ENCODE data around the gene KCTD16.

Gene KCTD16

GRCh38 chr5:144209361-144209760, 38.7 kb downstream of the KCTD16 start:
- DNase-seq (ENCODE audit: low spot score) = no peak

- DNase-seq (ENCODE audit: low spot score) = no peak
These were observed 40.0 kb downstream of the KCTD16 start for GRCh38 chr5:144210655-144211054.

DNA sequence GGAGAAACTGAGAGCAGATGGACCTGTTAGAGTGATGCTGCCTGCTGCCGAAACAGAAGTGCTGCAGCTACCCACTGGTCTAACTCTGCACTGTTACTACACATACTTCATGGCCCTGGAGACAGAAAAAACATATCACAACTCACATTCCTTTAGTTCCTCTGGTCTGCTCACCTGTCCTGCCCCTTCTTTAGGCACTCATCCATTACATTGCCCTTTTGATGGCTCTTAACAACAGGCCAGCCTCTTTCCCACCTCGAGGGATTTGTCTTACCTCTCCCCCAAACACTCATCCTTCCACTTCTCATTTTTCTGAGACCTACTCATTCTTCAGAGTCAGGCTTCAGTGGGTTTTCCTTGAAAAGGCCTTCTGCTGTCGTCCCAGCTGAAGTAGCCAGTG, 49.2 kb downstream of the KCTD16 start:
- DNase-seq (ENCODE audit: low spot score) = no peak

GRCh38 chr5:144227363-144227999, 56.8 kb downstream of the KCTD16 start:
- DNase-seq (ENCODE audit: low spot score) = no peak

DNA sequence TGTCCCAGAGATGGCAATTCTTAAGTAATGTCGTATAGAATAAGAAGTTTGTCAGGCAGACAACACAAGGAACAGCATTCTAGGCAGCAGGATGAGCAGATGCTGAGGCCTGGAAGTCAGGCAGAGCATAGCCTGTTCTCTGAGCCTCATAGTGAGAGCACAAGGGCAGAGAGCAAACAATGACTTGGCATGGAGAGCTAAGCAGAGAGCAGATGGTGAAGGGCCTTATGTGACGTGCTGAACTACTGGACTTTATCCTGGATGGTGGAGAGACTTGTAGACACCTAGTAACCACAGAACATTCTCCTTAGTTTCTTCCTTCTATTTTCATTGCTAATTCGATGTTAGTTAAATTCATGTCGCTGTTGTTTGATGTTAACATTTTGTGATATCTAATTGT, 60.1 kb downstream of the KCTD16 start:
- no peak for DNase-seq (ENCODE audit: low spot score)

GRCh38 chr5:144232285-144232684, 61.6 kb downstream of the KCTD16 start:
- DNase-seq (ENCODE audit: low spot score) = no peak

DNA sequence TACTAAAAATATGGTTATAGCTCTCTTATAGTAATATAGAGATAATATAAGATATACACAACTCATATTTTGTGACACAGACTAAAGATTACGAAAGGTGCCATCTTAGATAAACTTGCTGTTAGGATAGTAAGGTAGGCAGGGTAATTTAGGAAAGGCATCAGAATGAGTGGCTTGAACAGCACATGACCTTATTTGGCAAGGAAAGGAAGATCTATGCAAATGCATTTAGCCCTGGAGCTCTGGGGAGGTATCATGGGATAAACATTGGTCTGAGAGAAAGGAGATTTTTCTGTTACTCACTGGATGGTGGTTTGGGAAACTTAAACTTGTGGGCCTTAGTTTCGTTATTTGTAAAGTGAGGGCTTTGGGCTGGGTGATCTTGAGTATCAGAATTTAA, 65.8 kb downstream of the KCTD16 start:
- DNase-seq (ENCODE audit: low spot score) = no peak

GRCh38 chr5:144237851-144238250, 67.2 kb downstream of the KCTD16 start:
- no peak for DNase-seq (ENCODE audit: low spot score)

DNA sequence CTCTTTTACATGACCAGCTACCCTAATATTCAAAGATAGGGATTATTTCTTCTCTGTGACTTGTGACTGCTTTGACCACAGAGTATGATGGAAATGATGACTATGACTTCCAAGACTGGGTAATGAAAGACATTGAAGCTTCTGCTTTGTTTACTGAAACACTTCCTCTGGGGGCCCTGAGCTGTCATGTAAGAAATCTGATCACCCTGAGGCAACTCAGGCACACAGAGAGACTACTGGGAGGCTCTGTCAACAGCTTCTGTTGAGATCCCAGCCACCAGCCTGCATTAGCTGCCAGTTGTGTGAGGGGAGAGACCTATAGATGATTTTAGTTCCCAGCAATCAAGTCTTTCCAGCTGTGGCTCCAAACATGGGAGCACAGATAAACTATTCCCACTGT, 76.5 kb downstream of the KCTD16 start:
- DNase-seq (ENCODE audit: low spot score) = no peak

DNA sequence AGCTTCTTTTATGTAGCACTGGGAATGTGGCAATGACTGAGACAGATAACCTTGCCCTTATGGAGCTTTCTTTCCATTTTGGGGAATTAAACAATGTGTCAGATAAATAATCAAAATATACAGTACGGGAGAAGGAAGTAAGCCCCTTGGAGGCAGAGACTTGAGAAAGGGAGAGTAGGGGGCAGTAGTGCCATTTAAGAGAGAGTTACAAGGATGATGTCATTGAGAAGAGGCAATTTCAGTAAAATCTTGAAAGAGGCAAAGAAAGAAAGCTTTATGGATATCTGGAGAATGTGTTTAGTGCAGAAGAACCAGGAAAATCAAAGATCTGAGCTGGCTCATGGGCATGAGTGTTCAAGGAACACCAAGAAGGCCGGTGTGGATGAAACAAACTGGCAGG, 77.3 kb downstream of the KCTD16 start:
- no peak for DNase-seq (ENCODE audit: low spot score)

DNA sequence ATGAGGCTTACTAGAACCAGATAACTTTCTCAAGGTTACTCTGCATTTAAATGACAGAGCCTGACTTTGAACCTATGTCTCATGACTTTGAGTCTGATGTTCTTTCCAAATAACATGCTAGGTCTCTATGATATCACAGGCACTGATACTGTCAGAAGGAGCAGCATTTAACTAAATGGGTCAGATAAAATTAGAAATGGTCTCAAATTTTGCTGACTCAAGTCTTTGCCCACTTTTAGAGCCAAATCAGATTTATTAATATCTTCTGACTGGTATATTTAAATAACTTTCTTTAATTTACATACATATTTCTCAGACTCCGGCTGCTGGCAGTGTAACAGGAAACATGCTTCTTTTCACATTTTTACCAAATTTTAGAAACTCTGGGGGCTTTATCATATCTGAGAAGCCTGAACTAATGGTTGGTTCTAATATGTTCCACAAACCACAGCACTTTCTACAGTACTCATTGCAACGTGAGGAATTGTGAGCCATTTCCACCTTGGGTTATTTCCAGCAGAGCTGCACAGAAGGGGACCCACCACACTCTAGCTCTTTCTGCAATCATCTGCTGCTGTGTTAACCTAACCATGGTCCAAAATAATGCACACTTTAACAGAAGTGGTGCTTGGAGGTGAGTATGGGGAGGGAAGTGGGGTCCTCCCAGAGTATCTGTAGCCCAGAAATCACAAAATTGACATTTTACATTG, 79.2 kb downstream of the KCTD16 start:
- no peak for DNase-seq (ENCODE audit: low spot score)

DNA sequence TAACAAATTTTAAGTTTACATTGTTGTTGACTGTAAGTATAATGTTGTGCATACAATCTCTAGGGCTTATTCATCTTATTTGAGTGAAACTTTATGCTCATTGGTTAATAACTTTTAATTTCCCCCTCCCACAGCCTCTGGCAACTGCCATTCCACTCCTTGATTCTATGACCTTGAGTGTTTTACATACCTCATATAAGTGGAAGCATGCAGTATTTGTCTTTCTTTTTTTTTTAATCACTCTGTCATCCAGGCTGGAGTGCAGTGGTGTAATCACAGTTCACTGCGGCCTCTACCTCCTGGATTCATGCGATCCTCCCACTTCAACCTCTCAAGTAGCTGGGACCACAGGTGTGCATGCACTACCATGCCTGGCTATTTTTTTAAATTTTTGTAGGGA, 83.9 kb downstream of the KCTD16 start:
- no peak for DNase-seq (ENCODE audit: low spot score)

- DNase-seq (ENCODE audit: low spot score) = no peak
These were observed 89.4 kb downstream of the KCTD16 start for GRCh38 chr5:144260121-144260520.

DNA sequence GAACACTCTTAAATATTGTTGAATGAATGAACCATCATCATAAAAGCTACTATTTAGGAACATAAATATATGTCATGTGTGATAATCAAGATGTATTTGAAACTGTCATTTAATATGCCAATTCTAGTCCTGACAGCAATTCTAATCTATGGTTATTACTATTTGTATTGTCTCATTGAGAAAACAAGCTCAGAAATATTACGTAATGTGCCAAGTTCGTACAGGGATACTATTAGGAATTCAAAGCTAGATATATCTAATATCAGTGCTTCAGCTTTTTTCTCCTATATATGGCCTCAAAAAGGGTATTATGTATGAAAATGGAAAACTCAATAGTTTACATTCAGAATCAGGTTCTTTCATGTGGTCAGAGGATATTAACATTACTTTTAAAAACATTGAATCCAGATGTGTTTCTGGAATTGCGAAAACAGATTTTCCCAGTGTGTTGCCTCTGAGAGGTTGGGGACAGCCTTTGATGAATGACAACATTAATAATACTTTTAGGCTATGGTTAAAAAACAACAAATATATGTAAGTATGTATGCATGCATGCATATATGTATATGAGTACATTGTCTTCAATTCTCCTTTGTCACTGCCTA, 95.1 kb downstream of the KCTD16 start:
- DNase-seq (ENCODE audit: low spot score) = no peak

GRCh38 chr5:144267961-144268513, 97.4 kb downstream of the KCTD16 start:
- DNase-seq (ENCODE audit: low spot score) = no peak

DNA sequence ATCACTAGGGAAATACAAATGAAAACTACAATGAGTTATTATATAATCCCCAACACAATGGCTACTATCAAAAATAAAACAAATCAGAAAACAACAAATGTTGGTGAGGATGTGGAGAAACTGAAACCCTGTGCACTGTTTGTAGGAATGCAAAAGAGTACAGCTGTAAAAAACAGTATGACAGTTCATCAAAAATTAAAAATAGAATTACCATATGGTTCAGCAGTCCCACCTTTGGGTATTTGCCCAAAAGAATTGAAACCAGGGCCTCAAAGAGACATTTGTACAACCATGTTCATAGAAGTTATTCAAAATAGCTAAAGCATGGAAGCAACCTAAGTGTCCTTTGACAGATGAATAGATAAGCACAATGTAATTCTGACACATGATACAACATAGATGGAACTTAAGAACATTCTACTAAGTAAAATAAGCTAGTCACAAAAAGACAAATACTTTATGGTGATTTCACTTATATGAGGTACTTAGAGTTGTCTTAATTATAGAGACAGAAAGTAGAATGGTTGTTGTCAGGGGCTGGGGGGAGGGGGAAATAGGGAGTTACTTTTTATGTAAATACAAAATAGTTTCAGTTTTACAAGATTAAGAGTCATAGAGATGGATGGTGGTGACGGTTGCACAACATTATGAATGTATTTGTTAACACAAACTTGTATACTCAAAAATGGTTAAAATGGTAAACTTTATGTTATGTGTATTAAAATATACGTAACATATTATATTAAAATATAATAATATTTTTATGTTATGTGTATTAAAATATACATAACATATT, 102.8 kb downstream of the KCTD16 start:
- no peak for DNase-seq (ENCODE audit: low spot score)

DNA sequence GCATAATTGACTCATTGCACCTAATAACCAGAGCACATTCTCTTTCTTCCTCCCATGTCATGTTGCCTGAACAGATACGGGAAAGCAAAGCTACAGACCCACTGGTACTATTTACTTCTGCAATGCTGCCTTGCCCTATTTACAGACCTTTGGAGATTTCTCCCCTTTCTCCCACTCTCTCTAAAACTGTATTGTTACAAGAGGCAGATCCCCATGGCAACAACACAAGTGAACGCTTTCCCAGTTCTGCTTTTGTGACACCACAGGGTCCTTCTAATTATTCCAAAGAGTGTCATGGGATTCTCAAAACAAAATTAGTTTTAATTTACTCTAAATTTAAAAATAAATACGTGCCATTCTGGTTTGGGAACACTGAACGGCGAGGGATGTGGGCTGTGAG, 104.7 kb downstream of the KCTD16 start:
- DNase-seq (ENCODE audit: low spot score) = no peak

DNA sequence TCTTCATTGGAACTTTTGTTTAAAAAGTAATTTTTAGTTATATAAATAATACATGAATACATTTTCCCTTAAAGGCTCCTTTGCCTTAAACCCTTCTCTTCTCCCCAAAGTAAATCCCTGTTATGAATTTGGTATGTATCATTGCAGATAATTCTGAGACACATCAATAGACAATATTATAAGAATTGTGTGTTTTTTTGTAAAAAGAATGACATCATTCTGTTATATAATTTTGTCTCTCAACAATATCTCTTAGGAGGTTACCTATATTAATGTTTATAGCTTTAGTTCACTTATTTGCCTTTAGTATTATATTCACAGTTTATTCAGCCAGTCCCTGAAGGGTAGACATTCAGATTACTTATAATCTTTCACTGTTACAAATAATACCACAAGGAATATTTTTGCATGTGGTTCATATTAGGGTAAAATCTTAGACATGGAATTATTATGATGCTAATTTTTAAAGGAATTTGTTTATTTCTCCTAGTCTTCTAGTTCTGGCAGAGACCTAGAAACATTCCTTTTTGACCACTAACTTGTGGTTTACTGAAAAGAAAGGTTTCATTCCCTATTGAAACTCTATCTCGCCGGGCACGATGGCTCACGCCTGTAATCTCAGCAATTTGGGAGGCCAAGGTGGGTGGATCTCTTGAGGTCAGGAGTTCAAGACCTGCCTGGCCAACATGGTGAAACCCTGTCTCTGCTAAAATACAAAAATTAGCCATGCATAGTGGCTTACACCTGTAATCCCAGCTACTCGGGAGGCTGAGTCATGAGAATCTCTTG, 105.6 kb downstream of the KCTD16 start:
- no peak for DNase-seq (ENCODE audit: low spot score)

- DNase-seq (ENCODE audit: low spot score) = no peak
These were observed 111.1 kb downstream of the KCTD16 start for GRCh38 chr5:144281784-144282183.

DNA sequence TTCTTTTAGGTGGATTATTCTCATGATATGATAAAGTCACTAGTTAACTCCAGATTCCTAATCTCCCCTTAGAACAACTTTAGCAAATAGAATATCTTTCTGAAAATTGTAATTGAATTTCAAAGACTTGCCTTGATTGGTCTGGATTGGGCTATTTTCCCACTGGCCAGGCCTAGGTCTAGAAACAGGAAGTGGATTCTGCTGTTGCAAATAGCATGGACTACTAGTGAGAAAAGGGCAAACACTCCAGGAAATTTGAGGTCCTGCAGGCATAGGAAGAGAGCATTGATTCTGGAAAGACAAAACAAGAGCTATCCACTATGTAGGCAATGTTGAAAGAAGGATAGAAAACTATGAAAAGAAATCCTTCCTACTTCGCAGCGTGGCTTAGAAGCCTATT, 113.4 kb downstream of the KCTD16 start:
- no peak for DNase-seq (ENCODE audit: low spot score)

DNA sequence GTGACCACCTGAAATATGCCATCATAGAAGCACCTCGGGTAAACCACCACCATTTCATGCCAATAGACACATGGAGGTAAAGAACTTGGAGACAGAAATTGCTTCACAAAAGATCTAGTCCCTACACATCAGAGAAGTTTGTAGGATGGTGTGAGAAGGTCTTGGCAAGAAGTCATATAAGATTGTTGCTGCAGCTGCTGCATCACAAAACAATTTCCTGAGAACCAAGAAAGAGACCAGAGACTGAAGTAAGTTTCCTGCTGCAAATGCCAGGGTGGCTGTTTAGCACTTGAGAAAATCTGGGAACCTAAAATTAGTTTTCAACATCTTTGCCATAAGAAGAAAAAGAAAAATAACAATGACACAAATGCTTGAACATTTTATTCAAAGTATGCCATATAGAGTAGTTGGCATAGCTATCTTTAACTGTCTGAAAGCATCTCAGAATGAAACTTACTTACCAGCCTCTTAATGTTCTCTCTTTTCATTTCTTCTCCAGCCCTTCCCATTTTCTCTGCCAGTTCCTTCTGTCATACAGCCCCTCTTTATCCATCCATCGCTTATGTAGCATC, 114.3 kb downstream of the KCTD16 start:
- DNase-seq (ENCODE audit: low spot score) = no peak

All from LoVo (cell line).